Stimulated activated CD8-positive, alpha-beta memory T cell treated with anti-CD3 and anti-CD28 coated beads, Interleukin-15, amount 100 ng/mL, for 1 hour (primary cell): Measurements from ENCODE around the gene RAD18.

Source experiments
- DNase-seq: peaks from one replicate; pipeline ENCODE4 v3.0.0-alpha.2; 2020; ENCODE audit warnings: low read depth

Gene RAD18

GRCh38 chr3:8964436-8965370 lies 1.4 kb upstream of the RAD18 start:
- no peak for DNase-seq

GRCh38 chr3:8962226-8962861 lies 928 bp downstream of the RAD18 start:
- DNase-seq = no peak

DNA sequence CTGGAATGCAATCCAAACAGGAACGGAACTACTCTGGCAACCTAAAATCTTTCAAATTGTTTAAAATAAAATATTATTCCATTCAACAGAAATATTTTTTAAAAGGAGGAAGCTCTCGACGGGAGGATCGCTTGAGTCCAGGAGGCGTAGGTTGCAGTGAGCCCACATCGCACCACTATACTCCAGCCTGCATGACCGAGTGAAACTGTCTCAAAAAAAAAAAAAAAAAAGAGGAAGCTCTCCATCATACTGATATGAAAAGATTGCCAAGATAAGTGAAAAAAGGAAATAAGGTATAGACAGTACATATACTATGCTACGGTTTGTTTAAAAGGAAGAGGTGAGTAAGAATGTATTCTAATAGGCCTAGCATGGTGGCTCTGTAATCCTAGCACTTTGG lies 3.6 kb downstream of the RAD18 start:
- DNase-seq = no peak

DNA sequence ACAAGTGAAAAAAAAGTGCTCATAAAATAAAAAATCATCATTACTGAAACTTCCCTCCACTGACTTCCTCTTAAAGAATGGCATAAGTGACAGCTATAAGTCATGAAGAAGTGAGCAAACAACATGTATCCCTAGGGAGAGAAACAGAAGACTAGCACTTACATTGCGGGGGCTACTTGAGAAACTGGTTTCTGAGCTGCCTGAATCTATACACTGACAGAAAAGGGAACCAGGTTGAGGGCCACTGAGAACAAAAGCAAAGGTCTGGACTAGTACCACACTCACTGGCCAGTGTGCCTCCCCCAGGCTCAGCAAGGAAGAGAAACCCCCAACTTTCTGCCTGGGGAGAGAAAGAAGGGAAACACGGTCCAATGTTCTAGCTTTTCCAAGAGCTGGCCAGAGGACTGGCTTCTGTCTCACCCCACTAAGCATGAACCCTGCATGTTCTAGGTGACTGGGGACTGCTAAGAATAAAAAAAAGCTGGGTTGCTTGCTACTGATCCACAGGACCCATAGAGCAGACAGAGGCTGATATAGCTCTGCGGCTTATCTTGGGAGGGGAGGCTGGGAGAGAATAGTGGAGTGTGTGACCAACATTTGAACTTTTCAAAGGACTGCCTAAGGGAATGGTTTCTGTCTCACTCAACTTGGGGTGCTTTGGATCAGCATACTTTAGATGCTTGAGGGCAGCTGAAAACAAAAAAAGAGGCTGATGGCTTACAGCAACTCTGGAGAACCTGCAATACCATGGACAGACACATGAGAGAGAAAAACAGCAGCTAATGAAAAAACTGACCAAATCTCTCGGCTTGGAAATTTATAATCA lies 8.1 kb downstream of the RAD18 start:
- no peak for DNase-seq

- DNase-seq = no peak
Measured at GRCh38 chr3:8953313-8953712, 10.0 kb downstream of the RAD18 start.

DNA sequence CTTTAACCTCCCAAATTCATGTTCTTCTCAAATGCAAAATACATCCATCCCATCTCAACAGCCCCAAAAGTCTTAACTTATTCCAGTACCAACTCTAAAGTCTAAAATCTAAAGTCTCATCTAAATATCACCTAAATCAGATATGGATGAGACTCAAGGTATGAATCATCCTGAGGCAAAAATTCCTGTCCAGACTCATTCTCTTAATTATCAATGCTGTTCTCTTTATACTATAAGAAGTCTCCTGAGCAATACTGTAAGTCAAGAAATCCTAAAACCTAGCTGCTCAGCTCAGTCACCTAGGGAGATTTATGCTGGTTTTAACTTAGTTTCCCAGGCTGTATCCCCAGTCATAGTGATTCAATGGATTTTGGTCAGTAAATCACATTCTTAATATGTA lies 11.1 kb downstream of the RAD18 start:
- DNase-seq = no peak

- DNase-seq = no peak
Measured at GRCh38 chr3:8945890-8946600, 17.2 kb downstream of the RAD18 start.

DNA sequence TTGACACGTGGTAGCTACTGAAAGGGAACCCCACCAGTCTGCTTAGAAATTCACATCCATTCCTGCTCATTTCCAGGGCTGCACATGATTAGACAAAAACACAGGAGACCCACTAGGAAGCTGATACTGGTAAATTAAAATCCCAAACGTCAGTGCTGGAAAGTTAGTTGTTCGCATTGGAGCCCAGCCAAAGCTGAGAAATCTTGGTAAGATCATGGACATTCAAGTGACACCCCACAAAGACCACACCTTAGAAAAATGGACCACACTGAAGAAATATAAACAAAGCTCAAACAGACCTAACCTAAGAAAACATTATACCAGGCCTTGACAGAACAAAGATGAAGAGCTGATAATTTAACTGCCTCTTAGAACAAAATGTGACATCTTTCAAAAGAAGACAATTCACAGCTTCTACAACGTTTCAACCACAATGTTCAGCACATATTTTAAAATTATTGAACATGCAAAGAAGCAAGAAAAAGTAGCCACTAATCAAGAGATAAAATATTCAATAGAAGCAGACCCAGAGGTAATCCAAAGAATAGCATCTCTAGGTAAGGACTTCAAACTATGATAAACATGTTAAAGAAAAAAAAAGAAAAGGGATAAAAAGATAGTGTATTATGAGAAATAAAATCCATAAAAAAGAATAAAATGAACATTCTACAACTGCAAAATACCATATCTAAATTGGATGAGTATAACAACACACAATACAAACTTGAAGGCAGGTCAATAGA lies 20.4 kb downstream of the RAD18 start:
- DNase-seq = no peak

DNA sequence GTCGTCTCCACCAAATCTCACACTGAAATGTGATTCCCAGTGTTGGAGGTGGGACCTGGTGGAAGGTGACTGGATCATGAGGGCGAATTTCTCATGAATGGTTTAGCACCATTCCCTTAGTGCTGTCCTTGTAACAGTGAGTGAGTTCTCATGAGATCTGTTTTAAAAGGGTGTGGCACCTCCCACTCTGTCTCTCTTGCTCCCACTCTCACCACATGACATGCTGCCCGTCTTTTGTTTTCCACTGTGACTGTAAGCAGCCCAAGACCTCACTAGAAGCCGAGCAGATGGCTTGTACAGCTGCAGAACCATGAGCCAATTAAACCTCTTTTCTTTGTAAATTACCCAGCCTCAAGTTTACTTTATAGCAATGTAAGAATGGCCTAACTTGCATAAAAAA lies 21.2 kb downstream of the RAD18 start:
- no peak for DNase-seq

DNA sequence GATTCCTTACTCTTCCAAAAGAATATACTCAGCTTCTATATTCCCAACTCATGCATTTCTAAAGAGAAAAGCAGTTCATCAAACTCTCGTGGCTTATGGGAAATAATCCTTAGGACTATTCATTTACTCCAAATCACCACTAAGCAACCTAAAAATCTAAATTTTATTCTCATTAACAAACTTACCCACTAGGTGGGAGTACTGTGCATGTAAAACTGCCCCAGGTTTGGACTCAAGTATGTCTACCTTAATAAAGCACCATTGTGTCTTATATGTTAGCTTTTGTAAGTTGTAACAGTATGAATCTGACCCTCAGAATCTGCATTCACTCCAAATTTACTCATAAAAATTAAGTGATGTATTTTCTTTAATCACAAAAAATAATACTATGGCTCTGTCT lies 25.3 kb downstream of the RAD18 start:
- DNase-seq = no peak

- no peak for DNase-seq
Measured at GRCh38 chr3:8937064-8938020, 25.9 kb downstream of the RAD18 start.

DNA sequence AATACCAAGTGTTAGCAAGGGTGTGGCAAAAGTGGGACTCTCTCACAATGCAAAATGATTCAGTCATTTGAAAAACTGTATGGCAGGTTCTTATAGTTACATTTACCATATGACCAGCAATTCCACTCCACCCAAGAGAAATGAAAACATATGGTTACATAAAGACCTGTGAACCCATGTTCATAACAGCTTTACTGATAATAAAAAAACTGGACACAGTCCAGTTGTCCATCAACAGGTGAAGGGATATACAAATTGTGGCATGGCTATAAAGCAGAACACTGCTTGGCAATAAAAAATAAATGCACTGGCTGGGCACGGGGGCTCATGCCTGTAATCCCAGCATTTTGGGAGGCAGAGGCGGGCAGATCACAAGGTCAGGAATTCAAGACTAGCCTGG lies 30.8 kb downstream of the RAD18 start:
- no peak for DNase-seq

DNA sequence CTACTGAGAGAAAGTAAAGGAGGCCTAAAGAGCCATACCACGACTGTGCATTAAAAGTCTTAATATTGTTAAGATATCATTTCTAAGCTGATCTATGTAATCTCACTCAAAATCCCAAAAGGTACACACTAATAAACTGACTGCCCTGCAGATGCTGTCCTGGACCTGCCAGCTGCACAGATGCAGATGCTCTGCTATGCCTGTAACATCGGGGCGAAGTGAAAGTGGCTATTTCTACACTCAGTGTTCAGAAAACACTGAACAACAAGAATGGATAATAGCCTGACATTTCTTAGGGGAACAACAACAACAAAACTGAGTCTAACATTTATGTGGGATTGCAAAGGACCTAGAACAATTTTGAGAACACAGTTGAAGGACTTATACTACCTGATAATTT lies 31.9 kb downstream of the RAD18 start:
- no peak for DNase-seq

DNA sequence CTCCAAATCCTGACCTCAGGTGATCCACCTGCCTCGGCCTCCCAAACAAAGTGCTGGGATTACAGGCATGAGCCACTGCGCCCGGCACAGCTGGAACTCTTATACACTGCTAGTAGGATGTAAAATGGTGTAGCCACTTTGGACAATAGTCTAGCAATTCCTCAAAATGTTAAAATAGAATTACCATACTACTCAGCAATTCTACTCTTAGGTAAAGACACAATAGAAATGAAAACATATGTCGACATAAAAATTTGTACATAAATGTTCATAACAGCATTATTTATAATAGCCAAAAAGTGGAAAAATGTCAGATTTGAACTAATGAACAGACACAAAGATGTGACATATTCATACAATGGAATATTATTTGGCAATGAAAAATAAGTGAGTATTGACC lies 33.4 kb downstream of the RAD18 start:
- no peak for DNase-seq

DNA sequence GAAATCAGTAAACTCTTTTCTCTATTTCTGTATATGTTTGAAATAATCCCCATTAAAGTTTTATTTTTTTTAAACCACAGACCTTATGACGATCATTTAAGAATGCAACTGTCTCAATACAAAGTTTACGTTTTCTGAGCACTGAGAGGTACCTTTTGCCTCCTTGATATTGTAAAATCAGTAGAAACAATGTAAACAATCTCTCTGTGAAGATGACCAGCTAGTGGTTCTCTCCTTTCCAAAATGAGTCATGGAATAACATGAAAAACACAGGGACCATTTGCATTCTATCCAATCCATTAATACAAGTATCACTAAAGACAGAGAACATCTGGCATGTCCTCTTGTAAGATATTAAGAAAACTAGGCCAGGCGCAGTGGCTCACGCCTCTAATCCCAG lies 48.8 kb downstream of the RAD18 start:
- DNase-seq = no peak

DNA sequence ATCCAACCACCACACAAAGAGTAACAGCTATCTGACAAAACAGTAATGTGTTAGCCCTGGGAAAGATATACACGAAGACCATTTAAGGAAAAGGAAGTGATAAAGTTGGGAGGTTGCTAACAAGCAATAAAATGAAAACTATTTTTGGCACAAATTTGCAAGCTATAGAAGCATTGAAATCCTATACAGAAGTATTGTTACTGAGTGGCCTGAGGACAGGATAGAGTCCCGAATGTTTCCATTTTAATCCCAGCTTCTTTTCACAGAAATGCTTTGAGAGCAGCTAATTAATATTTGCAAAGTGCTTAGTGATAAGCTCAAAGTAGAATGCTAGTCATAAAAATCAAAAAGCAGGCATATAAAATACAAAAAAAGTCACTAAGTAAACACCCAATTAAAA lies 51.5 kb downstream of the RAD18 start:
- no peak for DNase-seq

DNA sequence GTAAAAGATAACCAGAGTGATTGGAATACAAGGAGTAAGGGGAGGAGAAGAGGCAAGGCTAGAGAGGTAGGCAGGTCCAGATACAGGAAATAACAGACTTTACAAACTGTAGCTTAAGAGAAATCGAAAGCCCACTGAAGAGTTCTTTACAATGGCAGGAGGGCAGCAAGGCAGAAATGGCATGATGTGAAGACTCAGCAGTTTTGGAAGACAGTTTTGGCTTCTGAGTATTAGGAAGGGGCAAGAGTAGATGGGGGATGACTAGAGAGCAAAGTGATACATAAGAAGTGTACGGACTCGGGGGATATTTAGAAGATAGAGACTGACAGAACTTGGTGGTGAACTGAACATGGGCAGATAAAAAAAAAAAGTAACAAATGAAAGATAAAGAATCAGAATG lies 54.1 kb downstream of the RAD18 start:
- DNase-seq = no peak

DNA sequence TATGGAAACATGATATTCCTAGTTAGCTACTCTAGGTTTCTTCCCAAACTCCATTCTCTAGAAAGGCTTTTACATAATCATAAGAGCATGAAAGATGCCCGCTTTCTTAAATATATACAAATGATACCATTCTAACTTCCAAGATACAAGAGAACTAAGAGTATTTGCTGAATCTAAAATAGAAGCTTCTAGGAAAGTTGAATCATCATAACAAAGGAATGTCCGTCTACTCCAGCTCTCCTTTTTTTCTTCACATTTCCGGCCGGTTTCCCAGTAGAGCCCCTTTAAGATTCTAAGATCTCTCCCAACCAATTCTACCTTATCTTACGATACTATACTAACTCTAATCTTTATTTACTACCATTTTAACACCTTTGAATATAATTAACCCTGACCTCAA lies 60.1 kb downstream of the RAD18 start:
- no peak for DNase-seq

DNA sequence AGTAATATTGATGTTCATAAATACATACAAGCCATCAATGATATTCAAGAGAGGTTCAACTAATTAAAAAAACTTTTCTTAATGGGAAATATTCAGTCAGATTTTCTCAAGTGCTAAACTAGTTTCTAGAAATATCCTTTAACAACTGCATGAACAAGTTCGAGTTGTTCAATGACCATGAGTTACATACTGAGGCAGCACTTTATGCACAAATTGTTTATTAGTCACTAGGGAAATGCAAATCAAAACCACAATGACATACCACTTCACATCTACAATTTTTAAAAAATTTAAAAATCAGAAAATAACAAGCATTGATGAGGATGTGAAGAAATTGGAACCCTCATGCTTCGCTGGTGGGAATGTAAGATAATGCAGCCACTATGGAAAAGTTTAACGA lies 62.4 kb downstream of the RAD18 start:
- DNase-seq = no peak

- no peak for DNase-seq
Measured at GRCh38 chr3:8899876-8900460, 63.3 kb downstream of the RAD18 start.
